ENCODE results near the gene PDLIM1. TPM values are rescaled to one million over a fixed set of nuclear protein-coding genes. Genes with fewer than 3 reads are reported as not detected.

PDLIM1 gene
- total RNA-seq, 1 experiment from 2014 or later: 183 TPM

- ChIA-PET POLR2A (interaction anchor here (0.5 kb wide), 1 partner anchor 51 kb away, joined by 4 read pairs; no protein-coding TSS in a partner anchor), CTCF (no interaction called here)
- DNase-seq (ENCODE audit: low read depth, low spot score): no peak
Measured at GRCh38 chr10:95321554-95322301, 30.9 kb upstream of the PDLIM1 start.

GRCh38 chr10:95319239-95319638, 28.4 kb upstream of the PDLIM1 start:
- ATAC-seq (no peak), DNase-seq (ENCODE audit: low read depth, low spot score) (no peak)
- no peaks in the 10 kb centered on the region for H3K9me3 ChIP-seq (ENCODE audit: control insufficient read depth, insufficient read depth, low read depth, low read length)
- no peaks in the 10 kb centered on the region for H3K4me1 ChIP-seq (ENCODE audit: control insufficient read depth, insufficient read depth, low read length)
- no TSS peak for BruUV-seq (replicated peaks)
- intact Hi-C loops (cut with micrococcal nuclease; ENCODE audit: unreplicated experiment): no loop called here
- in situ Hi-C loops (cut with HindIII; ENCODE audit: low pct_unique_long_range_greater_than_20kb, low sequenced_read_pairs): no loop called here
- POLR2A ChIA-PET: no interaction called here
- H3K27ac ChIP-seq (ENCODE audit: low read length): no peak overlapping the region
- TF ChIP-seq, protein P1, sequence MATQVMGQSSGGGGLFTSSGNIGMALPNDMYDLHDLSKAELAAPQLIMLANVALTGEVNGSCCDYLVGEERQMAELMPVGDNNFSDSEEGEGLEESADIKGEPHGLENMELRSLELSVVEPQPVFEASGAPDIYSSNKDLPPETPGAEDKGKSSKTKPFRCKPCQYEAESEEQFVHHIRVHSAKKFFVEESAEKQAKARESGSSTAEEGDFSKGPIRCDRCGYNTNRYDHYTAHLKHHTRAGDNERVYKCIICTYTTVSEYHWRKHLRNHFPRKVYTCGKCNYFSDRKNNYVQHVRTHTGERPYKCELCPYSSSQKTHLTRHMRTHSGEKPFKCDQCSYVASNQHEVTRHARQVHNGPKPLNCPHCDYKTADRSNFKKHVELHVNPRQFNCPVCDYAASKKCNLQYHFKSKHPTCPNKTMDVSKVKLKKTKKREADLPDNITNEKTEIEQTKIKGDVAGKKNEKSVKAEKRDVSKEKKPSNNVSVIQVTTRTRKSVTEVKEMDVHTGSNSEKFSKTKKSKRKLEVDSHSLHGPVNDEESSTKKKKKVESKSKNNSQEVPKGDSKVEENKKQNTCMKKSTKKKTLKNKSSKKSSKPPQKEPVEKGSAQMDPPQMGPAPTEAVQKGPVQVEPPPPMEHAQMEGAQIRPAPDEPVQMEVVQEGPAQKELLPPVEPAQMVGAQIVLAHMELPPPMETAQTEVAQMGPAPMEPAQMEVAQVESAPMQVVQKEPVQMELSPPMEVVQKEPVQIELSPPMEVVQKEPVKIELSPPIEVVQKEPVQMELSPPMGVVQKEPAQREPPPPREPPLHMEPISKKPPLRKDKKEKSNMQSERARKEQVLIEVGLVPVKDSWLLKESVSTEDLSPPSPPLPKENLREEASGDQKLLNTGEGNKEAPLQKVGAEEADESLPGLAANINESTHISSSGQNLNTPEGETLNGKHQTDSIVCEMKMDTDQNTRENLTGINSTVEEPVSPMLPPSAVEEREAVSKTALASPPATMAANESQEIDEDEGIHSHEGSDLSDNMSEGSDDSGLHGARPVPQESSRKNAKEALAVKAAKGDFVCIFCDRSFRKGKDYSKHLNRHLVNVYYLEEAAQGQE (IDR thresholded peaks at IDR 0.05; ENCODE audit: insufficient read depth in 1 of 2, low read depth in 2 of 2, low read length in 1 of 2): no peak
- no peak for TF ChIP-seq CTCF (IDR thresholded peaks at IDR 0.05)
- TF ChIP-seq SIN3A (IDR thresholded peaks at IDR 0.05; ENCODE audit: borderline replicate concordance, insufficient read depth, low read depth, low read length): no peak
- TF ChIP-seq POLR2AphosphoS5 (IDR thresholded peaks at IDR 0.05; ENCODE audit: low read depth, low read length): no peak
- no peak for TF ChIP-seq TCF7L2 (IDR thresholded peaks at IDR 0.05; ENCODE audit: low read depth, low read length)
- CTCF ChIA-PET: no interaction called here
- H3K36me3 ChIP-seq (ENCODE audit: control insufficient read depth, insufficient read depth, low read length): no peaks in the 10 kb centered on the region
- H3K27me3 ChIP-seq (ENCODE audit: control insufficient read depth, insufficient read depth, low read length): no peaks in the 10 kb centered on the region
- H3K4me3 ChIP-seq (ENCODE audit: low read depth in 2 of 2, low read length in 2 of 2): no peak overlapping the region

More at GRCh38 chr10:95321554-95322301, 30.9 kb upstream of the PDLIM1 start:
- Histone ChIP-seq H3K27me3 (ENCODE audit: control insufficient read depth, insufficient read depth, low read length) (no peaks in the 10 kb centered on the region), H3K9me3 (ENCODE audit: control insufficient read depth, insufficient read depth, low read depth, low read length) (no peaks in the 10 kb centered on the region), H3K27ac (ENCODE audit: low read length) (no peak overlapping the region), H3K4me1 (ENCODE audit: control insufficient read depth, insufficient read depth, low read length) (no peaks in the 10 kb centered on the region), H3K4me3 (ENCODE audit: low read depth in 2 of 2, low read length in 2 of 2) (no peak overlapping the region), H3K36me3 (ENCODE audit: control insufficient read depth, insufficient read depth, low read length) (no peaks in the 10 kb centered on the region)
- in situ Hi-C loops (cut with HindIII; ENCODE audit: low pct_unique_long_range_greater_than_20kb, low sequenced_read_pairs): no loop called here
- intact Hi-C loops (cut with micrococcal nuclease; ENCODE audit: unreplicated experiment): no loop called here
- TF ChIP-seq CTCF (IDR thresholded peaks at IDR 0.05) (no peak), TCF7L2 (IDR thresholded peaks at IDR 0.05; ENCODE audit: low read depth, low read length) (no peak), SIN3A (IDR thresholded peaks at IDR 0.05; ENCODE audit: borderline replicate concordance, insufficient read depth, low read depth, low read length) (no peak), POLR2AphosphoS5 (IDR thresholded peaks at IDR 0.05; ENCODE audit: low read depth, low read length) (no peak)
- TF ChIP-seq, protein P1 (IDR thresholded peaks at IDR 0.05; ENCODE audit: insufficient read depth in 1 of 2, low read depth in 2 of 2, low read length in 1 of 2): no peak
- BruUV-seq (replicated peaks): no TSS peak
- no peak for ATAC-seq

Data from Panc1 (cell line).